Measurements from ENCODE around the gene VEGFC.

VEGFC gene

GRCh38 chr4:176721459-176721858 is 71.3 kb downstream of the VEGFC start:
- no peak overlapping the region for H3K4me3 ChIP-seq (ENCODE audit: low read depth in 1 of 5, low read length in 5 of 5)
- no peaks in the 10 kb centered on the region for H3K27me3 ChIP-seq (ENCODE audit: control insufficient read depth in 5 of 5, insufficient read depth in 4 of 5, low read length in 5 of 5)
- no peak overlapping the region for H3K27ac ChIP-seq (ENCODE audit: low read depth, low read length)
- H3K4me1 ChIP-seq (ENCODE audit: control insufficient read depth in 5 of 5, insufficient read depth in 5 of 5, low read length in 5 of 5): no peaks in the 10 kb centered on the region
- H3K36me3 ChIP-seq (ENCODE audit: control insufficient read depth in 5 of 5, insufficient read depth in 5 of 5, low read length in 5 of 5): no peaks in the 10 kb centered on the region
- no peak overlapping the region for H3K9ac ChIP-seq (ENCODE audit: low read length in 5 of 5)
- H3K9me3 ChIP-seq (ENCODE audit: control insufficient read depth in 5 of 5, low read length in 5 of 5): peaks cover 0 to 5% (median 4%) of the 10 kb centered on the region in 5 donors

- Histone ChIP-seq H3K27ac (ENCODE audit: low read depth, low read length) (no peak overlapping the region), H3K9ac (ENCODE audit: low read length in 5 of 5) (no peak overlapping the region), H3K36me3 (ENCODE audit: control insufficient read depth in 5 of 5, insufficient read depth in 5 of 5, low read length in 5 of 5) (no peaks in the 10 kb centered on the region), H3K27me3 (ENCODE audit: control insufficient read depth in 5 of 5, insufficient read depth in 4 of 5, low read length in 5 of 5) (no peaks in the 10 kb centered on the region), H3K9me3 (ENCODE audit: control insufficient read depth in 5 of 5, low read length in 5 of 5) (peaks cover 0 to 5% (median 4%) of the 10 kb centered on the region in 5 donors), H3K4me1 (ENCODE audit: control insufficient read depth in 5 of 5, insufficient read depth in 5 of 5, low read length in 5 of 5) (no peaks in the 10 kb centered on the region), H3K4me3 (ENCODE audit: low read depth in 1 of 5, low read length in 5 of 5) (no peak overlapping the region)
Measured at GRCh38 chr4:176718881-176719280, 73.8 kb downstream of the VEGFC start.

GRCh38 chr4:176717237-176717636 is 75.5 kb downstream of the VEGFC start:
- no peak overlapping the region for H3K27ac ChIP-seq (ENCODE audit: low read depth, low read length)
- H3K4me3 ChIP-seq (ENCODE audit: low read depth in 1 of 5, low read length in 5 of 5): no peak overlapping the region
- no peaks in the 10 kb centered on the region for H3K36me3 ChIP-seq (ENCODE audit: control insufficient read depth in 5 of 5, insufficient read depth in 5 of 5, low read length in 5 of 5)
- H3K9me3 ChIP-seq (ENCODE audit: control insufficient read depth in 5 of 5, low read length in 5 of 5): peaks cover 0 to 5% (median 4%) of the 10 kb centered on the region in 5 donors
- no peaks in the 10 kb centered on the region for H3K4me1 ChIP-seq (ENCODE audit: control insufficient read depth in 5 of 5, insufficient read depth in 5 of 5, low read length in 5 of 5)
- no peak overlapping the region for H3K9ac ChIP-seq (ENCODE audit: low read length in 5 of 5)
- no peaks in the 10 kb centered on the region for H3K27me3 ChIP-seq (ENCODE audit: control insufficient read depth in 5 of 5, insufficient read depth in 4 of 5, low read length in 5 of 5)

GRCh38 chr4:176709417-176709816 is 83.3 kb downstream of the VEGFC start:
- no peak overlapping the region for H3K27ac ChIP-seq (ENCODE audit: low read depth, low read length)
- no peaks in the 10 kb centered on the region for H3K27me3 ChIP-seq (ENCODE audit: control insufficient read depth in 5 of 5, insufficient read depth in 4 of 5, low read length in 5 of 5)
- H3K9me3 ChIP-seq (ENCODE audit: control insufficient read depth in 5 of 5, low read length in 5 of 5): no peaks in the 10 kb centered on the region
- H3K4me1 ChIP-seq (ENCODE audit: control insufficient read depth in 5 of 5, insufficient read depth in 5 of 5, low read length in 5 of 5): no peaks in the 10 kb centered on the region
- H3K4me3 ChIP-seq (ENCODE audit: low read depth in 1 of 5, low read length in 5 of 5): no peak overlapping the region
- peaks cover 0 to 3% (median 0%) of the 10 kb centered on the region in 5 donors for H3K36me3 ChIP-seq (ENCODE audit: control insufficient read depth in 5 of 5, insufficient read depth in 5 of 5, low read length in 5 of 5)
- H3K9ac ChIP-seq (ENCODE audit: low read length in 5 of 5): no peak overlapping the region

- Histone ChIP-seq H3K27me3 (ENCODE audit: control insufficient read depth in 5 of 5, insufficient read depth in 4 of 5, low read length in 5 of 5) (no peaks in the 10 kb centered on the region), H3K4me1 (ENCODE audit: control insufficient read depth in 5 of 5, insufficient read depth in 5 of 5, low read length in 5 of 5) (no peaks in the 10 kb centered on the region), H3K9me3 (ENCODE audit: control insufficient read depth in 5 of 5, low read length in 5 of 5) (no peaks in the 10 kb centered on the region), H3K4me3 (ENCODE audit: low read depth in 1 of 5, low read length in 5 of 5) (no peak overlapping the region), H3K9ac (ENCODE audit: low read length in 5 of 5) (no peak overlapping the region), H3K36me3 (ENCODE audit: control insufficient read depth in 5 of 5, insufficient read depth in 5 of 5, low read length in 5 of 5) (peaks cover 0 to 3% (median 0%) of the 10 kb centered on the region in 5 donors), H3K27ac (ENCODE audit: low read depth, low read length) (no peak overlapping the region)
Measured at GRCh38 chr4:176708771-176709311, 83.9 kb downstream of the VEGFC start.

- H3K9me3 ChIP-seq (ENCODE audit: control insufficient read depth in 5 of 5, low read length in 5 of 5): no peaks in the 10 kb centered on the region
- H3K27me3 ChIP-seq (ENCODE audit: control insufficient read depth in 5 of 5, insufficient read depth in 4 of 5, low read length in 5 of 5): no peaks in the 10 kb centered on the region
- H3K27ac ChIP-seq (ENCODE audit: low read depth, low read length): no peak overlapping the region
- peaks cover 0 to 4% (median 2%) of the 10 kb centered on the region in 5 donors for H3K36me3 ChIP-seq (ENCODE audit: control insufficient read depth in 5 of 5, insufficient read depth in 5 of 5, low read length in 5 of 5)
- no peaks in the 10 kb centered on the region for H3K4me1 ChIP-seq (ENCODE audit: control insufficient read depth in 5 of 5, insufficient read depth in 5 of 5, low read length in 5 of 5)
- H3K4me3 ChIP-seq (ENCODE audit: low read depth in 1 of 5, low read length in 5 of 5): no peak overlapping the region
- no peak overlapping the region for H3K9ac ChIP-seq (ENCODE audit: low read length in 5 of 5)
Measured at GRCh38 chr4:176690716-176691115, 102.0 kb downstream of the VEGFC start.

GRCh38 chr4:176680668-176681180 is 112.0 kb downstream of the VEGFC start:
- Histone ChIP-seq H3K4me3 (ENCODE audit: low read depth in 1 of 5, low read length in 5 of 5) (no peak overlapping the region), H3K4me1 (ENCODE audit: control insufficient read depth in 5 of 5, insufficient read depth in 5 of 5, low read length in 5 of 5) (peaks cover 0 to 9% (median 7%) of the 10 kb centered on the region in 5 donors), H3K36me3 (ENCODE audit: control insufficient read depth in 5 of 5, insufficient read depth in 5 of 5, low read length in 5 of 5) (no peaks in the 10 kb centered on the region), H3K27me3 (ENCODE audit: control insufficient read depth in 5 of 5, insufficient read depth in 4 of 5, low read length in 5 of 5) (no peaks in the 10 kb centered on the region), H3K9ac (ENCODE audit: low read length in 5 of 5) (no peak overlapping the region), H3K9me3 (ENCODE audit: control insufficient read depth in 5 of 5, low read length in 5 of 5) (no peaks in the 10 kb centered on the region), H3K27ac (ENCODE audit: low read depth, low read length) (no peak overlapping the region)

GRCh38 chr4:176676901-176677300 is 115.8 kb downstream of the VEGFC start:
- no peak overlapping the region for H3K9ac ChIP-seq (ENCODE audit: low read length in 5 of 5)
- no peaks in the 10 kb centered on the region for H3K27me3 ChIP-seq (ENCODE audit: control insufficient read depth in 5 of 5, insufficient read depth in 4 of 5, low read length in 5 of 5)
- H3K4me3 ChIP-seq (ENCODE audit: low read depth in 1 of 5, low read length in 5 of 5): no peak overlapping the region
- no peaks in the 10 kb centered on the region for H3K9me3 ChIP-seq (ENCODE audit: control insufficient read depth in 5 of 5, low read length in 5 of 5)
- peaks cover 0 to 9% (median 7%) of the 10 kb centered on the region in 5 donors for H3K4me1 ChIP-seq (ENCODE audit: control insufficient read depth in 5 of 5, insufficient read depth in 5 of 5, low read length in 5 of 5)
- H3K27ac ChIP-seq (ENCODE audit: low read depth, low read length): no peak overlapping the region
- H3K36me3 ChIP-seq (ENCODE audit: control insufficient read depth in 5 of 5, insufficient read depth in 5 of 5, low read length in 5 of 5): no peaks in the 10 kb centered on the region

GRCh38 chr4:176675810-176676209 is 116.9 kb downstream of the VEGFC start:
- Histone ChIP-seq H3K4me3 (ENCODE audit: low read depth in 1 of 5, low read length in 5 of 5) (no peak overlapping the region), H3K4me1 (ENCODE audit: control insufficient read depth in 5 of 5, insufficient read depth in 5 of 5, low read length in 5 of 5) (peaks cover 0 to 9% (median 7%) of the 10 kb centered on the region in 5 donors), H3K27me3 (ENCODE audit: control insufficient read depth in 5 of 5, insufficient read depth in 4 of 5, low read length in 5 of 5) (no peaks in the 10 kb centered on the region), H3K36me3 (ENCODE audit: control insufficient read depth in 5 of 5, insufficient read depth in 5 of 5, low read length in 5 of 5) (no peaks in the 10 kb centered on the region), H3K27ac (ENCODE audit: low read depth, low read length) (no peak overlapping the region), H3K9ac (ENCODE audit: low read length in 5 of 5) (no peak overlapping the region), H3K9me3 (ENCODE audit: control insufficient read depth in 5 of 5, low read length in 5 of 5) (no peaks in the 10 kb centered on the region)

- Histone ChIP-seq H3K9ac (ENCODE audit: low read length in 5 of 5) (no peak overlapping the region), H3K9me3 (ENCODE audit: control insufficient read depth in 5 of 5, low read length in 5 of 5) (no peaks in the 10 kb centered on the region), H3K4me1 (ENCODE audit: control insufficient read depth in 5 of 5, insufficient read depth in 5 of 5, low read length in 5 of 5) (no peaks in the 10 kb centered on the region), H3K4me3 (ENCODE audit: low read depth in 1 of 5, low read length in 5 of 5) (no peak overlapping the region), H3K27ac (ENCODE audit: low read depth, low read length) (no peak overlapping the region), H3K36me3 (ENCODE audit: control insufficient read depth in 5 of 5, insufficient read depth in 5 of 5, low read length in 5 of 5) (no peaks in the 10 kb centered on the region), H3K27me3 (ENCODE audit: control insufficient read depth in 5 of 5, insufficient read depth in 4 of 5, low read length in 5 of 5) (no peaks in the 10 kb centered on the region)
Measured at GRCh38 chr4:176671532-176671931, 121.2 kb downstream of the VEGFC start.
